A549 treated with RU486 at 1 μM for 4 hours (cell line): ENCODE results near the gene EPHA10. TPM values are rescaled to one million over a fixed set of nuclear protein-coding genes. Genes with fewer than 3 reads are reported as not detected.

Source experiments
- total RNA-seq: library from RNA; stranded (reverse); fragments of 200-300 nt; extraction: Qiagen RNA extraction; gene quantifications from 5 replicates; pipeline ENCODE4 v1.2.3, GENCODE V29; 2022; ENCODE audit warnings: low read depth

EPHA10 gene
- total RNA-seq = 0.44 to 1.2 TPM (median 0.97 TPM) in 5 replicates

DNA sequence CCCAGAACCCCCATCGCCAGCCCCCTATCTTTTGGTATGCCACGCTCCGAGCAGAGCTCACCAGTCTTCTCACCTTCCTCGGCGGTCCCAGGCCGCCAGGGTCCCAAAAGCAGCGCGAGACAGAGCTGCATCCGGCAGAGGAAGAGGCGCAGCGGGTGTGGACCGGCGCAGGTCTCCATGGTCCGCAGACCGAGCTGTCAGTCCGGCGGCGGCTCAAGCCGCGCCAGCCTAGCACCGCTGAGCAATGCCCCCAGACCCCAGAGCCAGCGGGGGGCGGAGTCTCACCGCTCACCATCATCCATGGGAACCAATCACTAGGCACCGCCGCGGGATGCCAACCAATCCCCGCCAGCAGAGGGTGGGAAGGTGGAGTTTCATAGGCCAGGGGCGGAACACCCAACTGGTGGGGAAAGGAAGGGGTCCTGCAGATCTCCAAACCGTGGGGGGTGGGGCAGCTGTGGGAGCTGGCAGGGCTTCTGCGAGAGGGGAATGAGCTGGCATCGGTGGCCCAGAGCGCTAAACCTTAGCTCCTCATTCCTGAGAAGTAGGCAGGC lies at the start of gene EPHA10:
Gene EPHA10, minus strand, starts transcription at position 233 of the 554 bp plus-strand sequence. Its CDS starts 54 bp downstream, at position 179.

GRCh38 chr1:37807555-37808368 lies 42.8 kb upstream of the EPHA10 start, which contains the start of the genes C1orf122 and YRDC:
Gene C1orf122, plus strand, starts transcription at chr1:37807790. Its CDS starts 615 bp downstream, at chr1:37808405.
Gene YRDC, minus strand, starts transcription at chr1:37808208. Its CDS starts 28 bp downstream, at chr1:37808180.

DNA sequence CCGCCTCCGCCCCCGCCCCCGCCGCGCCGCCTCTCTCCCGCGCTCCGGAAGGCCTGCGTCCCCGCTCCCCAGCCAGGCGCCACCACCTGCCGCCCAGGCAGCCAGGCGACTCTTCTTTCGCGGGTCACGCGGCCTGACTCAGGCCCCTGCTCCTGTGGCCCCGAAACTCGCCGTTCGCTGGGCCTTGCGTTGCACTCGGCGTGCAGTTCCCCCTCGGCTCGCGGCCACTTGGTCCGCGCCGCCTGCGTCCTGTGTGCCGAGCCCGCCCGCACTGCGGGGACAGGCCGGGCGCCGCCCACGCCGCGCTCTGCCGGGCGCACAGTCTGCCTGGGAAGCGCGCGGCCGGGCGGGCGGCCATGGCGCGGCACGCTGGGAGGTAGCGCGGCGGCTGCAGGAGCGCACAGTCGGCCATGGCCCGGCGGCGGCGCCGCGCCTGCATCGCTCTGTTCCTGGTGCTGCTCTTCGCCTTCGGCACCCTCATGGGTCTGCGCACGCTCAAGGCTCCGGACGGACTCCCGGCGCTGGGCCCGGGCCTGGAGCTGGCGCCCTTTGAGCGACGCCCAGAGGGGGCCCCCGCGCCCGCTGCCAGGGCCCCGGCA lies 29.0 kb upstream of the EPHA10 start, which contains the start of gene MANEAL:
Gene MANEAL, plus strand, starts transcription at position 75 of the 599 bp plus-strand sequence. Its CDS starts 336 bp downstream, at position 411.

DNA sequence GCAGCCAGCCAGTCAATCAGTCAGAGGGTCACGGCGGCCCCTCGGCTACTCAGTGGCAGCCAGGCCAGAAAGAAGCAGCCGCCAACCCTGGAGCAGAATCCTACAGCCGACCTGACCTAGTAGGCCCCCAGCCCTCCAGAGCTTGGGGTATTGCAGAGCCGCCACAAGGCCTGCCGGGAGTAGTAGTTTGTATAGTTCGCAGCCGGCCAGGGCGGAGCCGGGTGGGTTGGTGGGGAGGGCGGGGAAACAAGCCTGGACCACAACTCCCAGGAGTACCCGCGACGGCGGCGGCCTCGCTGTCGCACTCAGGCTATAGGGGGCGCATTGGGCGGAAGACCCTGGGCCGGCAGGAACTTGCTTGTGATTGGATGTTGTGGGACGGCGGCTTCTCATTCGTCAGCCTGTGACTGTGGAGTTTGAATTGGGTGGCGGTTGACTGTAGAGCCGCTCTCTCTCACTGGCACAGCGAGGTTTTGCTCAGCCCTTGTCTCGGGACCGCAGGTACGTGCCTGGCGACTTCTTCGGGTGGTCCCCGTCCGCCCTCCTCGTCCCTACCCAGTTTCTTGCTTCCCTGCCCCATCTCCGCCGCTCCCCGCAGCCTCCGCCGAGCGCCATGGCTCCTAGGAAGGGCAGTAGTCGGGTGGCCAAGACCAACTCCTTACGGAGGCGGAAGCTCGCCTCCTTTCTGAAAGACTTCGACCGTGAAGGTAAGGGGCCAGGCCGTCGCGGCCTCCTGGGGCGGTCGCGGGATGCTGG lies 72.7 kb downstream of the EPHA10 start, which contains the start of gene CDCA8:
Gene CDCA8, plus strand, starts transcription at position 439 of the 756 bp plus-strand sequence. Its CDS starts 175 bp downstream, at position 614.

Other genes starting within 250 kb of the EPHA10 start
- gene SNIP1, start 210.8 kb downstream of the EPHA10 start, total RNA-seq = 8.0 to 15.3 TPM (median 11.1 TPM) in 5 replicates
- 0.06 to 0.12 TPM in 2 of 5 replicates, not detected in the others for gene DNALI1, start 208.2 kb downstream of the EPHA10 start, total RNA-seq
- gene GNL2, start 169.2 kb downstream of the EPHA10 start, total RNA-seq = 54.1 to 70.9 TPM (median 61.7 TPM) in 5 replicates
- 0.03 to 0.15 TPM (median 0.09 TPM) in 4 of 5 replicates, not detected in the other for gene RSPO1, start 130.2 kb downstream of the EPHA10 start, total RNA-seq
- 46.5 to 51.6 TPM (median 50.2 TPM) in 5 replicates for gene CDCA8, start 72.6 kb downstream of the EPHA10 start, total RNA-seq
- 20.5 to 27.2 TPM (median 25.5 TPM) in 5 replicates for gene MANEAL, start 28.7 kb upstream of the EPHA10 start, total RNA-seq
- 35.3 to 61.8 TPM (median 57.2 TPM) in 5 replicates for gene C1orf122, start 42.7 kb upstream of the EPHA10 start, total RNA-seq
- 11.9 to 22.3 TPM (median 20.5 TPM) in 5 replicates for gene YRDC, start 43.1 kb upstream of the EPHA10 start, total RNA-seq
- gene MTF1, start 94.5 kb upstream of the EPHA10 start, total RNA-seq = 3.9 to 5.1 TPM (median 4.2 TPM) in 5 replicates
- gene INPP5B, start 181.9 kb upstream of the EPHA10 start, total RNA-seq = 4.3 to 5.0 TPM (median 4.6 TPM) in 5 replicates
- gene SF3A3, start 224.9 kb upstream of the EPHA10 start, total RNA-seq = 52.9 to 107 TPM (median 55.3 TPM) in 5 replicates
- 7.1 to 9.2 TPM (median 8.9 TPM) in 5 replicates for gene FHL3, start 240.4 kb upstream of the EPHA10 start, total RNA-seq
- gene UTP11, start 247.6 kb upstream of the EPHA10 start, total RNA-seq = 38.8 to 70.4 TPM (median 48.0 TPM) in 5 replicates